Effector memory CD4-positive, alpha-beta T cell (primary cell): Measurements from ENCODE around the gene FAF1.

Source experiments
- DNase-seq, 3 donors: peaks; one replicate each; pipeline ENCODE4 v3.0.0-alpha.2; 2020
- H3K27ac ChIP-seq: 2 replicates; pipeline ENCODE4 v1.7.0; 2013; ENCODE audit warnings: mild to moderate bottlenecking, low read length, moderate library complexity; ENCODE audit not compliant: insufficient read depth, poor library complexity, severe bottlenecking
- H3K27me3 ChIP-seq: replicated peaks from 2 replicates; pipeline ENCODE4 v1.7.0; 2013; ENCODE audit warnings: mild to moderate bottlenecking, low read length; ENCODE audit not compliant: insufficient read depth, control insufficient read depth, poor library complexity, severe bottlenecking
- H3K36me3 ChIP-seq: 2 replicates; pipeline ENCODE4 v1.7.0; 2013; ENCODE audit warnings: mild to moderate bottlenecking, low read length, moderate library complexity; ENCODE audit not compliant: control insufficient read depth, insufficient read depth
- H3K4me1 ChIP-seq: 2 replicates; pipeline ENCODE4 v1.7.0; 2013; ENCODE audit warnings: low read length, mild to moderate bottlenecking; ENCODE audit not compliant: control insufficient read depth, insufficient read depth, poor library complexity, severe bottlenecking
- H3K4me3 ChIP-seq: 2 replicates; pipeline ENCODE4 v1.7.0; 2013; ENCODE audit warnings: low read length, low read depth, mild to moderate bottlenecking; ENCODE audit not compliant: insufficient read depth, poor library complexity, severe bottlenecking
- H3K9me3 ChIP-seq: 2 replicates; pipeline ENCODE4 v1.7.0; 2013; ENCODE audit warnings: mild to moderate bottlenecking, low read length, moderate library complexity; ENCODE audit not compliant: control insufficient read depth

The FAF1 gene

GRCh38 chr1:50481142-50481736 is 478.8 kb downstream of the FAF1 start:
- DNase-seq, result no peak
- Histone ChIP-seq H3K4me1 (no peaks in the 10 kb centered on the region), H3K4me3 (no peak overlapping the region), H3K9me3 (no peaks in the 10 kb centered on the region), H3K27me3 (no peaks in the 10 kb centered on the region), H3K36me3 (no peaks in the 10 kb centered on the region), H3K27ac (no peak overlapping the region)

GRCh38 chr1:50476800-50477199 is 483.3 kb downstream of the FAF1 start:
- Histone ChIP-seq H3K9me3 (no peaks in the 10 kb centered on the region), H3K36me3 (peaks cover 17% of the 10 kb centered on the region), H3K4me1 (no peaks in the 10 kb centered on the region), H3K27me3 (no peaks in the 10 kb centered on the region), H3K27ac (no peak overlapping the region), H3K4me3 (no peak overlapping the region)
- DNase-seq, result no peak

- no peak overlapping the region for H3K27ac ChIP-seq
- DNase-seq, result no peak
- no peak overlapping the region for H3K4me3 ChIP-seq
- no peaks in the 10 kb centered on the region for H3K4me1 ChIP-seq
- H3K27me3 ChIP-seq, result no peaks in the 10 kb centered on the region
- H3K36me3 ChIP-seq, result peaks cover 17% of the 10 kb centered on the region
- H3K9me3 ChIP-seq, result no peaks in the 10 kb centered on the region
Measured at GRCh38 chr1:50474859-50475809, 484.9 kb downstream of the FAF1 start.

GRCh38 chr1:50473513-50473912 is 486.6 kb downstream of the FAF1 start:
- no peaks in the 10 kb centered on the region for H3K9me3 ChIP-seq
- H3K36me3 ChIP-seq, result peaks cover 17% of the 10 kb centered on the region
- H3K4me3 ChIP-seq, result no peak overlapping the region
- H3K27ac ChIP-seq, result no peak overlapping the region
- DNase-seq, result no peak
- H3K4me1 ChIP-seq, result no peaks in the 10 kb centered on the region
- no peaks in the 10 kb centered on the region for H3K27me3 ChIP-seq

- Histone ChIP-seq H3K36me3 (peaks cover 17% of the 10 kb centered on the region), H3K4me1 (no peaks in the 10 kb centered on the region), H3K27ac (no peak overlapping the region), H3K4me3 (no peak overlapping the region), H3K27me3 (no peaks in the 10 kb centered on the region), H3K9me3 (no peaks in the 10 kb centered on the region)
- no peak for DNase-seq
Measured at GRCh38 chr1:50471967-50472366, 488.1 kb downstream of the FAF1 start.

- no peaks in the 10 kb centered on the region for H3K9me3 ChIP-seq
- no peak overlapping the region for H3K27ac ChIP-seq
Measured at GRCh38 chr1:50462964-50463363, 497.1 kb downstream of the FAF1 start.

GRCh38 chr1:50458507-50458906 is 501.6 kb downstream of the FAF1 start:
- no peaks in the 10 kb centered on the region for H3K27me3 ChIP-seq
- H3K4me1 ChIP-seq, result no peaks in the 10 kb centered on the region
- no peak overlapping the region for H3K4me3 ChIP-seq
- no peaks in the 10 kb centered on the region for H3K9me3 ChIP-seq
- no peaks in the 10 kb centered on the region for H3K36me3 ChIP-seq
- no peak for DNase-seq
- H3K27ac ChIP-seq, result no peak overlapping the region

More at GRCh38 chr1:50462964-50463363, 497.1 kb downstream of the FAF1 start:
- H3K36me3 ChIP-seq, result no peaks in the 10 kb centered on the region
- H3K4me1 ChIP-seq, result no peaks in the 10 kb centered on the region
- H3K27me3 ChIP-seq, result no peaks in the 10 kb centered on the region
- H3K4me3 ChIP-seq, result no peak overlapping the region
- DNase-seq, result no peak

GRCh38 chr1:50454911-50455310 is 505.2 kb downstream of the FAF1 start:
- Histone ChIP-seq H3K27ac (no peak overlapping the region), H3K4me3 (no peak overlapping the region), H3K36me3 (no peaks in the 10 kb centered on the region), H3K9me3 (no peaks in the 10 kb centered on the region), H3K4me1 (peaks cover 2% of the 10 kb centered on the region), H3K27me3 (no peaks in the 10 kb centered on the region)
- DNase-seq, result no peak

GRCh38 chr1:50453266-50453665 is 506.8 kb downstream of the FAF1 start:
- Histone ChIP-seq H3K4me1 (peaks cover 2% of the 10 kb centered on the region), H3K4me3 (no peak overlapping the region), H3K9me3 (no peaks in the 10 kb centered on the region), H3K27me3 (no peaks in the 10 kb centered on the region), H3K36me3 (no peaks in the 10 kb centered on the region), H3K27ac (no peak overlapping the region)
- DNase-seq, result no peak

- Histone ChIP-seq H3K4me1 (peaks cover 2% of the 10 kb centered on the region), H3K27me3 (no peaks in the 10 kb centered on the region), H3K9me3 (no peaks in the 10 kb centered on the region), H3K4me3 (no peak overlapping the region), H3K27ac (no peak overlapping the region), H3K36me3 (no peaks in the 10 kb centered on the region)
- DNase-seq, result no peak
Measured at GRCh38 chr1:50452700-50453099, 507.4 kb downstream of the FAF1 start.
